ENCODE data around the gene C6orf120.

GRCh38 chr6:169710009-169710408, 8.1 kb downstream of the C6orf120 start:
- TF ChIP-seq POLR2A (IDR thresholded peaks at IDR 0.05; ENCODE audit: low read depth) (no peak), CTCF (IDR thresholded peaks at IDR 0.05) (no peak), POLR2AphosphoS5 (IDR thresholded peaks at IDR 0.05) (no peak)

All from esophagus muscularis mucosa (tissue), 3 donors.